Fibroblast of the conjunctiva (primary cell): Measurements from ENCODE around the gene MRPS35.
"Not testable (repeated sequence)": the region's sequence is repeated elsewhere in the genome, so short reads cannot be mapped to it uniquely, and the experiment has no call there.

Experiments used
- DNase-seq: peaks from one replicate; pipeline ENCODE4 v3.0.0-alpha.2; 2010; ENCODE audit warnings: low read depth

Gene MRPS35

DNA sequence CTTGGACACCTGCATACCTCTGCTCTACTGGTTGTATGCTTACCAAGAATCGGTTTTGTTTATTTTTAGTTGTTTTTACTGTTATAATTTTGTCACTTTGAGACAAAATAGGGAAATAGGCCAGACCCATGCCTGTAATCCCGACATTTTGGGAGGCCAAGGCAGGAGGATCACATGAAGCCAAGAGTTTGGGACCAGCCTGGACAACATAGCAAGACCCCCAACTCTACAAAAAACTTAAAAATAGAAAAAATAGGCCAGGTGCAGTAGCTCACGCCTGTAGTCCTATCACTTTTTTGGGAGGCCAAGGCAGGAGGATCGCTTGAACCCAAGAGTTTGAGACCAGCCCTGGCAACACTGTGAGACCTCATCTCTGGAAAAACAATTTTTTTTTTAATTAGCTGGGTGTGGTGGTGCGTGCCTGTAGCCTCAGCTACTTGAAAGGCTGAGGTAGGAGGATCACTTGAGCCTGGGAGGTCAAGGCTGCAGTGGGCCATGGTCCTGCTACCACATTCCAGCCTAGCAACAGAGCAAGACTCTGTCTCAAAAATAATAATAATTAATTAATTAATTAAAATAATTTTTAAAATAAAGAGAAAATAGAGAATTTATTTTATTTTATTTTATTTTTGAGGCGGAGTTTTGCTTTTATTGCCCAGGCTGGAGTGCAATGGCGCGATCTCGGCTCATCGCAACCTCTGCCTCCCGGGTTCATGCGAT is 1.3 kb upstream of the MRPS35 start:
- no peak for DNase-seq

DNA sequence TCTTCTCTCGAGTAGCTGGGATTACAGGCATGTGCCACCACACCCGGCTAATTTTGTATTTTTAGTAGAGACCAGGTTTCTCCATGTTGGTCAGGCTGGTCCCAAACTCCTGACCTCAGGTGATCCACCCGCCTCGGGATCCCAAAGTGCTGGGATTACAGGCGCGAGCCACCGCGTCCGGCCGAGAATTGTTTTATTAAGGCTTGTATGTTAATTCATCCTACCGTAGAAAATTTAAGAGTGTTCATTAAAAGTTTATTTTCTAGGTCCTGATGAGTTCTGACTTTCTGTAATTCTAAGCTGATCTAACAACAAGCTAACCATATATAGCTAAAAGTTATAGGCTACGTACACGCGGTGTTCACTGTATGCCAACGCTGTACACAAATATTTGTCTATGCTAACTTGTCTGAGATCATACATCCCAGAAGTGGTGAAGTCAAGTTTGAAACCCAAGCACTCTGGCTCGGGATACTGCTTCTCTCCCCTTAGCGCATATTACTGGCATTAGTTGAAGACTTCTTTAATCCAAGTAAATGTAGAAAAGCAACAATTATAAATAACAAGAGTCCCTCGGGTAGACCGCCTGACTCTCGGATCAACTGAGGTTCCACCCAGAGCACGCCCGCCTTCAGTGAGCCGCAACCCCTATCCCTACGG is 570 bp upstream of the MRPS35 start:
- peak; percentile 34 for DNase-seq

DNA sequence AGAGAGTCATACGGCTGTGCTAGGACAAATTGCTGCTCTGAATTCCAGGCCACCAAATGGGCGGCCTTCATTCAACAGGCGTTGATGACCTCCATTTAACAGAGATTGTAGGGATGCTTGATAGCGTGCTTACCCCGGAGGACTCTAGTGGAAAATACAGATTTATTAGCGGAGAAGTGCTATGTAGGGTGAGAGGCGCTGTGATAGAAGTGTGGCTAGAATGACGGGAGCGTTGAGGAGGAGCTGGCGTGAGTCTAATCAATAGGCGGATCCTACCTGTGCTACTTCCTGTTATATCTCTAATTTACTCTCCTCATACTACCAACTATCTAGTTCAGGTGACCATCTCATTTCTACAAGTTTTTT is 668 bp downstream of the MRPS35 start:
- no peak for DNase-seq

DNA sequence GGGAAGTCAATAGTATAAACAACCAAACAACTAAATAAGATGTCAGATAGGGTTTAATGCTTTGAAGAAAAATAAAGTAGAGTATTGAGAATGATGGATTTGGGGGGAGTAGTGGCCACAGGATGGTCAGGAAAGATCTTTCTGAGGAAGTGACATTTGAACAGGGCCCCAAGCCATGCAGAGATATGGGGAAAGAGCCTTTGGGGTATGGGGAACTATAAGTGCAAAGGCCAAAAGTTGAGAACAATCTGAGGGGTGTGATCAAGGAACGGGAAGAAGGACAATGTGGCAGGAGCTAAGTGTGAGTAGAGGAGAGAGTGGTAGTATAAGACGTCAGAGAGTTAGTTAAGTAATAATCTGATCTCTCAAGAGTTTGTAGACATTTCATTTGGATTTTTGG is 1.3 kb downstream of the MRPS35 start:
- no peak for DNase-seq

DNA sequence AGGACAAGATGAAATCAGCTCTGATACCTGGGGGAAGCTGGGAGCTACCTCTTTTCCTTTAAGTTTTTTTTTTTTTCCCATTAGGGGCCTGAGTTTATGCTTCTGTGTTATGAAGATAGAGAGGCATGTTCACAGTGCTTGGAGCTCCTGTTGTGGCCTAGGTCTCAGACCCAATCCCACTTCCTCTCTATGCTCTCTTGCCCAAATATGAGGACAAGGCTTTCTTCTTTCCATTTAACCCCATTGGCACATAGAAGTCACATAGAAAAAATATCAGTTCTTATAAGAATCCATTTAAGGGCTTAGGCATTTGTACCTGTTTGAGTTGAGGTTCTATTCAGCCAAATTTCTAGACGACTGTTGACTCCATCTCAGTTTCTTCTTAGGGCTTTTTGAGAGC is 12.6 kb downstream of the MRPS35 start:
- no peak for DNase-seq

DNA sequence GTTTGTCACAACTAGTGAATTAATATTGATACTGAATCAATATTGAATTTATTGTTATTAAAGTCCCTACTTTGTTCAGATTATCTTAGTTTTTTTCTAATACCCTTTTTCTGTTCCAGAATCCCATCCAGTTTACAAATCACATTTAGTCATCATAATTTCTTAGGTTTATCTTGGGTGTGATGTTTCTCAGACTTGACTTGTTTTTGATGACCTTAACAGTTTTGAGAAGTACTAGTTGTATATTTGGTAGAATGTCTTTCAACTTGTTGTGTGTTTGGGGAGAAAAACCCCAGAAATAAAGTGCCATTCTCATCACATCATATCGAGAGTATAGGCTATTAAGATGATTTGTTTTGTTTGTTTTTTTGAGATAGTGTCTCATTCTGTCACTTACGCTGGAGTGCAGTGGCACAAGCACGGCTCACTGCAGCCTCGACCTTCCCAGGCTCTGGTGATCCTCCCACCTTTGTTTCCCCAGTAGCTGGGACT is 19.5 kb downstream of the MRPS35 start:
- no peak for DNase-seq

DNA sequence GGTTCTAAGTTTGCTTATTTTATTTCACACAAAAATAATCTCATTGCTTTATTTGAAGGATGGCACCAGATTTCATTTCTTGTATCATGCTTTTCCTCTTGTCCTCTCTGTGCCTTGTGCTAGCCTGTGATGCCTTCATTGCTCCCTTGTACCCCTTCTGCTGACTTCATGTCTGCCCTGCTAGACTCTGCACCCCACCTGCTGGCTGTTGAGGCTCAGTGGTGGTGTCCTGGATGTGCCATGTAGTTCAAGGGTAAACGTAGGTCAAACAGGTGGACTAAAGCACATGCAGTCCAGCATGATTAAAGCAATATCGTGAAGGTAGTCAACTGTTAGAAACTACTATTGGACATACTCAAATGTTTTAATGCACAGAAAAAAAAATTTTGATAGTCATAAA is 21.6 kb downstream of the MRPS35 start:
- DNase-seq = no peak

DNA sequence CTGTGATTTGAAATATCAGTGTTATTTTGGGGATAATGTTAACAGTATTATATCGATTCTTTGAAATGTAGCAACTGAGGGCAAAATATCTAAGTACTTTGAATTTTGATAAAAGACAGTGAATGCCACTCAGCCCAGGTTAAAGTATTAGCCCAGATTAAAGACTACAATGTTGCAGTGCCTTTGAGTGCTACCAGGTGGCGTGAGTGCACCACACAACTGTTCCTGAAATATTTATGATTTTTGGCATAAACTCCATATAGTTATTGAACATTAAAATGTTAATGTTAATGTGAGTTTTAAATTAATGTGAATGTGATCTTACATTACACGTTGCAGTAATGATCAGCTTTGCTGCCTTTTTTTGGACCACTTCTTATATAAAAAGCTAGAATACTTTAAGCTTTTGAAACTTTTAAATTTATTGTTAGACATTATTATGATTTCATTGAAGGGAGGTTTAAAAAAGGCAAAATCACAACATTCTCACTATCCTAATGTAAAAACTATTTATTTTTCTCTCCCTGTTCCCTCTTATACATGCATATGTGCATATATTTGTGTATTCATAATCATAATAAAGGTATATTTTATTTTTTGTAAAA is 22.5 kb downstream of the MRPS35 start:
- peak; percentile 35 for DNase-seq

DNA sequence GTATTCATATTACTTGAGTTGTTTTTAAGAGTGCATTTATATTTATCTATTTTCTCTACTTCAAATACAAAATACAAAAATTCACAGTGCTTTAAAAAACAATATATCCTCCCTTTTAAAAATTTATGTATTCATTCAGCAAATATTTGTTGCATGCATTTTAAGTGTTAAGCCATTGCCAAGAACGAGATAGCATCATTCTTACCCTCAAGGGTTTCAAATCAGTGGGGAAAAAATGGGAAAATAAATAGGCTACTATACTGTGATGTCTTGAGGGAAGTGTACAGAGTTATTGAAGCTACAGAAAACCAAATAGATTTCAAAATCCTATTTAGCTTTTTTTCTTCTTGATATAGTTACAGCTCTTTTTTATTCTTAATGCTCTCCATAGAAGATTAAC is 23.2 kb downstream of the MRPS35 start:
- DNase-seq = no peak

DNA sequence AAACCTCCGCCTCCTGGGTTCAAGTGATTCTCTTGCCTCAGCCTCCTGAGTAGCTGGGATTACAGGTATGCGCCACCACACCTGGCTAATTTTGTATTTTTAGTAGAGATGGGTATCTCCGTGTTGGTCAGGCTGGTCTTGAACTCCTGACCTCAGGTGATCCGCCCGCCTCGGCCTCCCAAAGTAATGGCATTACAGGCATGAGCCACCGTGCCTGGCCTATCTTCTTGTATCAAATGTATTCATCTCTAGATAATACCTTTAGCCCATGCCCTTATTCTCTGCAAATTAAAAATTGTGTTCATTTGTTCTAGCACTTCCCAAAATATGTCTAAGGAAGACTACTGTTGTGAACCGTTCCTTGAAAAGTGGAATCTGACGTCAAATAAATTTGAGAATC is 23.7 kb downstream of the MRPS35 start:
- not testable (repeated sequence) for DNase-seq

DNA sequence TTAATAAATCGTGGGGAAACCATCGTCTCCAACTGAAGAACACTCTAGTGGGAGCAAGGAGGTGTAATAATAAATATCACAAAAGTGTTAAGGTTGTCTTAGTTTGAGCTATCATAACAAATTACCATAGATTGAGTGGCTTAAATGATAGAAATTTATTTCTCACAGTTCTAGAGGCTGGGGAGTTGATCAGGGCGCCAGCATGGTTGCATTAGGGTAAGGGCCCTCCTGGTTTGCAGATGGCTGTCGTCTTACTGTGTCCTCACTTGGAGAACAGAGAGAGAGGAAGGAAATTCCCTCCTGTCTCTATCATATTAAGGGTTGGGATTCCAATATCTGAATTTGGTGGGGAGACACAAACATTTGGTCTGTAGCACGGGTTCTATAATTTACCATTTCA is 33.0 kb downstream of the MRPS35 start:
- no peak for DNase-seq

DNA sequence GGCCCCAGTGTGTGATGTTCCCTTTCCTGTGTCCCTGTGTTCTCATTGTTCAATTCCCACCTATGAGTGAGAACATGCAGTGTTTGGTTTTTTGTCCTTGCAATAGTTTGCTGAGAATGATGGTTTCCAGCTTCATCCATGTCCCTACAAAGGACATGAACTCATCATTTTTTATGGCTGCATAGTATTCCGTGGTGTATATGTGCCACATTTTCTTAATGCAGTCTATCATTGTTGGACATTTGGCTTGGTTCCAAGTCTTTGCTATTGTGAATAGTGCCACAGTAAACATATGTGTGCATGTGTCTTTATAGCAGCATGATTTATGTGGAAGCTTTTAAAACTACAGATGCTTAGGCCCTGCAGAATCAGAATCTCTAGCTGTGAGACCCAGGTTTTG is 35.1 kb downstream of the MRPS35 start:
- DNase-seq = not testable (repeated sequence)

DNA sequence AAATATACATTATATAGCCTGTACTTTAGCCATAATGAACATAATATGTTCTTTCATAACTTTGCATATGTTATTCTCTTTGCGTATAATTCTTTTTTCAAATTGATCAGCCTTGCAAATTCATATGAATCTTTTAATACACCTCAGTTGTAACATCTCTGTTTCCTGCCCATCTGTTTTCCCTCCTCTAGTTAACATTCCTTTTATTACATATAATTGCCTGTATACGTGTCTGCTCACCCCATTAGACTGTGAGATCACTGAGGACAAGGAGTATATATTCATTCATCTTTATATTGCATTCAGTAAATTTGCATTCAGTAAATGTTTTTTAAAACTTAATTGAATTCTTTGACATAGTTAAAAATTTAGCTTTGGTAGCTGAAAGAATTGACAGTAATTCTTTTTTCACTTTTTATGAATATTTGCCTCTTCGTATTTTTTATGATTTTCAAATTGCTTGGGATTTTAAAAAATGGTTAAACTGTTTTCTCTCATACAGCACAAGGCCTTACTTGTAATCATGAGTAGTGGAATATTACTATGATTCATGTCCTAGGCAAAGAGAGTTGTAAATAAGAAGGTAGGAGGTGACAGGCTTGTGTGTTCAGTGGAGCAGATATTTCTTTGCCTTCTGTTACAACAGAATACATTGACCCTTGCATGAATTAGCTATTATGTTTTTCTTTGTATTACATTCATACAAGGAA is 36.6 kb downstream of the MRPS35 start:
- no peak for DNase-seq

DNA sequence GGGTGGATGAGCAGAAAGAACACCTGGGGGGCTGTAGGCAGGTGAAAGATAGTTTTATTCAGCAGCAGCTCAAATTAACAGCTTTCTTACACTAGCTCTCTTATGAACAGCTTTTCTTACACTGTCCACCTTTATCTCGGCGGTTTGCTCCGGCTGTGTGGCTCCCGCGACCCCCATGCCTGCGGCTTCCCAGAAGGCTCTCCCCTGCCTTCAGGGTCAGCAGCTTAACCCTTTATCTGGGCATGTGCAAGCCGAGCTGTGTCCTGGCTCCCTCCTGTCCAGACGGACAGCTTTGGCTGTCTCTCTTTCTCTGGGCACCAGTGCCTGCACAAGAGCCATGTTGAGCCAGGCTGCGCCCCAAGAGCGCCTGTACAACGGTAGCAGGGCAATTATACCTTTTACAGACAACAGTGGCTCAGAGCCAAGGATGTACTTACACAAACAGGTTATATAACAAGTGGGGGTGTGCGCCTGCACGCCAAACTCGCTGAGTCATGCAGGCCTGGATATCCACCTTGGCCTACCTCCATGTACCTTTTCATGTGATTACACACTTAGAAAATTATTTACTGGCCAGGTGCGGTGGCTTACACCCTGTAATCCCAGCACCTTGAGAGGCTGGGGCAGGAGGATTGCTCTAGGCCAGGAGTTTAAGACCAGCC is 40.9 kb downstream of the MRPS35 start:
- DNase-seq = no peak

DNA sequence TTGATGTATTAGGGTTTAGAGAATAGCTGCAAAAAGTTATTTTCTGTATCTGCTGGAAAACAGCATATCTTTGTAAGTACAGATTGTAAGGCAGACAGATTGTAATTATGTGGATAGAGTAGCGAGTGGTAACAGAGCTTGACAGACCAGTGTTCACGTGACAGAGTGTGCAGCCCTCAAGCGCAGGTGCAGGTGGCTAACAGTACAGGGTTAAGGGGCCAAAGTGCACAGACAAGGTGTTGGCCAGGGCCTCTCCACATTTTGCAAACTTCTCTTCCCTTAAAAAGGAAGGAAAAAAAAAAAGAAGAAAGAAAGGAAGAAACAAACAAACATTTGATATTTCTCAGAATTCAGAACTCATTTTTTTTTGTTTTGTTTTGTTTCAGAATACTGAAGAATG is 44.2 kb downstream of the MRPS35 start:
- no peak for DNase-seq

DNA sequence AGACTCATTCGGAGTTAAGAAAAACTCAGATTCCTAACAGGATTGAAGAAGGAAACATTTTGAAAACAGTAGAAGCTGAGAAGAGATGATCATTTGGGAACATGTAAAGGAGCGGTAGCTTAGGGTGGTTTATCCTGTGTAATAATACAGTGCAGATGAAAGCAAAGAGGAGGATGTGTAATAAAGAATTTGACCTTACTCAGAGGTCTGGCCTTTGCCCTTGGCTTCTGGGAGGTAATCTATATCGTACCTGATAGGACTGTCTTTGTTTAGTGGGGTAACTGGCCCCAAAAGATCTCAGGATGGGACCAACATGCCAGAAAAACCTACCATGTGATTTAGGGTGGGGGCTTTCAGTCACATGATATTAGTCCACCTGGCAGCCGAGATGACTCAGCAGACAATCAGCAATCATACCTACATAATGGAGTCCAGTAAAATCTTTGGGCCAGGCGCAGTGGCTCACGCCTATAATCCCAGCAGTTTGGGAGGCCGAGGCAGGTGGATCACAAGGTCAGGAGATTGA is 46.1 kb downstream of the MRPS35 start:
- DNase-seq = no peak

DNA sequence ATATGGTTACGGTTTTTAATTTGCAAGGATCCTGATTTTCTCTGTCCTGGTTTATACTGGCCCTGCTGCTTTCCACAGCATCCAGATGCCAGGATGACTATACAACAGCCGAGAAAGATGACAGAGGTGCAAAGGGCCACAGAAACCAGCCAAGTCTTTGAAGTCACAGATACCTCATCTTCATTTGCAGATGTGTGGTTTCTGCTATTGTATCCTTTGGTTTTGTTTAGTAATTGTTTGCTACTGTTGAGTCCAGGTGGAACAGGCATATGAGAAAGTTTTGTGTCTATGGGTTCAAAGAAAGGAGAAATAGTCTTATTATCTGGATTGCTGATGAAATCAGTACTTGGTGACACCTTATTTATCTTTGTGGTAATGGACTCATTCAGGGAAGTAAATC is 52.1 kb downstream of the MRPS35 start:
- no peak for DNase-seq

DNA sequence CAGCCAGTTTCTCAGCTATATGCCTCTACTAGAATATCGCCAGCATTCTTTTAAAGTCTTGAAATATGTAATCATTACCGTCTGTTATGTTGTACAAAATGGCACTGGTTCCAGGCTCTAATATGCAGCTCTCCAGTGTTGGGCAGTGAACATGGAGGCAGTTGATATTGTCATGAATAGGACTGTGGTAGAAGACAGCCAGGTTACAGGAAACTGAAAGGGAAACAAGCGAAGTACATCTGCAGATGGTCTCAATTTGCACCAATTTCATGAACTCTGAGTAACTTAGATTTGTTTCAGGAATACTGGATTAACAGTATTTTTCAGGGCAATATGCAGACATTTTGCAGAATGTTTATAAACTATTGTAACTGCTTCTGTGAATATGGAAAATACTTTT is 56.0 kb downstream of the MRPS35 start:
- no peak for DNase-seq

DNA sequence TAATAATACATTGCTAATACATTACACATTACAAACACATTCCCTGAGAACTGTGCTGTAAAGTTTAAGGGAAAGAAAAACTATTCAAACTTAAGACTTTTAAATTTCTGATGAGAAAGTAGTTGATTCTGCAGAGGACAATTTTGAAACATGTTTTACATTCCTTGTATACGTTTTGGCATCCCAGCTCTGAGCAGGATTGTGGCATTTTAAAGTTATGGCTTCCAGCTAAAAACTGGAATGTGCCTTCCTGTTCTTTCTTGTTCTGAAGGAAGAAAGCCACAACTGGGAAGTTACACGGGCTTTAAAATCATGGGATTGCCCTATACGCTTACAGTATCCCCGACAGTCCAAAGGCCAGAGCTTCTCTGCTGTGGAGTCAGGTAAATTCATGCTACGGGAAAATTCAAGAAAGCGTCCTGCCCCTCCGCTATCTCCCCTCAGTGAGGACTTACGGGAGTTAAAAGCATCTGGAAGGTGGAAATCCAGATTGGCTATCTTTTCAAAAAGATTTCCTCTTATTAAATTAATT is 58.6 kb downstream of the MRPS35 start:
- no peak for DNase-seq

DNA sequence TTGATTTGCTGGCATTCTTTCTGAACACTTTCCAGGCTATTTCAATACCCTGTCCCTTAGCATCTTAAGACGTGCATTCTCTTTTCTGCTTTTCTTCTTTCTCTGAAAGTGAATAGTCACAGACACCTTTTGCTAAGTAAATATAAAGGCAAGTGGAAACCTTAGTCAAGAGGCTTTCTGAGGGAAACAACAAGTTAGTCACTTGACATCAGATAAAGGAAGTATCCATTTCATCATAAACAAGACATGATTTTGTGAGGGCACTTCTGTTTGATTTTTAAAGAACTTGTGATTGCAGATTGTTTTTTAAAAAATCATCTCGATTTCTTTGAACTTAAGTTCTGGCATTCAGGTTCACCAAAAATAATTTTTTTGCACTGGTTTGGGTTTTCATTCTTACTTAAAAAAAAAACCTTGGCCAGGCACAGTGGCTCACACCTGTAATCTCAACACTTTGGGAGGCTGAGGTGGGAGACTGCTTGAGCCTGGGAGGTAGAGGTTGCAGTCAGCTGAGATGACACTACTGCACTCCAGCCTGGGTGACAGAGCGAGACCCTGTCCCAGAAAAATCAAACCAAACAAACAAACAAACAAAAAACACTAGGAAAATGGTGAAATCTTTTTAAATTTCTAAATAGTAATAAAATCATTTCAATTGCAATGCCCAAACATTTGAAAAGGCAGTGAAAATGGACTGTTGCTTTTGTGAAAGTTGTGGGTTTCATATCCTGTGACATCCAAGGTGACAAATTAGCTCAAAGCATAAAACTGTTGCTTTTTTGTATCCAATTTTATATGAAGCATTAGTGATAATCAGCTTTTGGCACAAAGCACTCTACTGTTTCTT is 61.1 kb downstream of the MRPS35 start:
- DNase-seq = no peak
